GM19467 (cell line): ENCODE data around the gene MCC.
A peak's percentile ranks its signal among the peaks of the same experiment; 100 is the strongest.

ENCODE experiments used
- ATAC-seq: cut with Tn5 transposase; IDR thresholded peaks from one replicate; pipeline ENCODE4 v1.9.1; 2021; ENCODE audit warnings: mild to moderate bottlenecking, moderate library complexity; ENCODE audit not compliant: unreplicated experiment

MCC gene

GRCh38 chr5:113042491-113043243, 445.6 kb downstream of the MCC start:
- no peak for ATAC-seq

- ATAC-seq: no peak
Observed at GRCh38 chr5:113040672-113041260, 447.5 kb downstream of the MCC start.

- no peak for ATAC-seq
Observed at GRCh38 chr5:113039934-113040285, 448.3 kb downstream of the MCC start.

- no peak for ATAC-seq
Observed at GRCh38 chr5:113039229-113039933, 448.9 kb downstream of the MCC start.

GRCh38 chr5:113038714-113039113, 449.5 kb downstream of the MCC start:
- ATAC-seq: no peak

- ATAC-seq: no peak
Observed at GRCh38 chr5:113038136-113038535, 450.1 kb downstream of the MCC start.

GRCh38 chr5:113036826-113037225, 451.4 kb downstream of the MCC start:
- no peak for ATAC-seq

- no peak for ATAC-seq
Observed at GRCh38 chr5:113036321-113036720, 451.9 kb downstream of the MCC start.

GRCh38 chr5:113035096-113035495, 453.2 kb downstream of the MCC start:
- no peak for ATAC-seq

- ATAC-seq: no peak
Observed at GRCh38 chr5:113034182-113034773, 454.0 kb downstream of the MCC start.

GRCh38 chr5:113031557-113031956, 456.7 kb downstream of the MCC start:
- ATAC-seq: no peak

- ATAC-seq: no peak
Observed at GRCh38 chr5:113031104-113031503, 457.1 kb downstream of the MCC start.

GRCh38 chr5:113029614-113030013, 458.6 kb downstream of the MCC start:
- no peak for ATAC-seq

GRCh38 chr5:113027431-113027830, 460.8 kb downstream of the MCC start:
- ATAC-seq: no peak

- ATAC-seq: no peak
Observed at GRCh38 chr5:113027015-113027414, 461.2 kb downstream of the MCC start.

- ATAC-seq: no peak
Observed at GRCh38 chr5:113026211-113026610, 462.0 kb downstream of the MCC start.

GRCh38 chr5:113025596-113025995, 462.7 kb downstream of the MCC start:
- ATAC-seq: no peak

- ATAC-seq: no peak
Observed at GRCh38 chr5:113024076-113024697, 464.1 kb downstream of the MCC start.

- ATAC-seq: peak; percentile 87
Observed at GRCh38 chr5:113022661-113023060, 465.6 kb downstream of the MCC start.

GRCh38 chr5:113020461-113021273, 467.6 kb downstream of the MCC start:
- ATAC-seq: no peak
